ENCODE results near the gene CABLES2.

GRCh38 chr20:62392621-62393334 is 14.3 kb downstream of the CABLES2 start:
- no peak for TF ChIP-seq EGR1 (IDR thresholded peaks at IDR 0.05; ENCODE audit: borderline replicate concordance in 1 of 2, low read depth in 2 of 2, low read length in 2 of 2)
- no peak for TF ChIP-seq SPI1 (IDR thresholded peaks at IDR 0.05; ENCODE audit: borderline replicate concordance, insufficient read depth, low read depth, low read length)
- TF ChIP-seq SIN3A (IDR thresholded peaks at IDR 0.05; ENCODE audit: low read depth, low read length): no peak
- TF ChIP-seq CHD2 (IDR thresholded peaks at IDR 0.05; ENCODE audit: borderline replicate concordance, low read depth, low read length): no peak
- TF ChIP-seq, protein P1, sequence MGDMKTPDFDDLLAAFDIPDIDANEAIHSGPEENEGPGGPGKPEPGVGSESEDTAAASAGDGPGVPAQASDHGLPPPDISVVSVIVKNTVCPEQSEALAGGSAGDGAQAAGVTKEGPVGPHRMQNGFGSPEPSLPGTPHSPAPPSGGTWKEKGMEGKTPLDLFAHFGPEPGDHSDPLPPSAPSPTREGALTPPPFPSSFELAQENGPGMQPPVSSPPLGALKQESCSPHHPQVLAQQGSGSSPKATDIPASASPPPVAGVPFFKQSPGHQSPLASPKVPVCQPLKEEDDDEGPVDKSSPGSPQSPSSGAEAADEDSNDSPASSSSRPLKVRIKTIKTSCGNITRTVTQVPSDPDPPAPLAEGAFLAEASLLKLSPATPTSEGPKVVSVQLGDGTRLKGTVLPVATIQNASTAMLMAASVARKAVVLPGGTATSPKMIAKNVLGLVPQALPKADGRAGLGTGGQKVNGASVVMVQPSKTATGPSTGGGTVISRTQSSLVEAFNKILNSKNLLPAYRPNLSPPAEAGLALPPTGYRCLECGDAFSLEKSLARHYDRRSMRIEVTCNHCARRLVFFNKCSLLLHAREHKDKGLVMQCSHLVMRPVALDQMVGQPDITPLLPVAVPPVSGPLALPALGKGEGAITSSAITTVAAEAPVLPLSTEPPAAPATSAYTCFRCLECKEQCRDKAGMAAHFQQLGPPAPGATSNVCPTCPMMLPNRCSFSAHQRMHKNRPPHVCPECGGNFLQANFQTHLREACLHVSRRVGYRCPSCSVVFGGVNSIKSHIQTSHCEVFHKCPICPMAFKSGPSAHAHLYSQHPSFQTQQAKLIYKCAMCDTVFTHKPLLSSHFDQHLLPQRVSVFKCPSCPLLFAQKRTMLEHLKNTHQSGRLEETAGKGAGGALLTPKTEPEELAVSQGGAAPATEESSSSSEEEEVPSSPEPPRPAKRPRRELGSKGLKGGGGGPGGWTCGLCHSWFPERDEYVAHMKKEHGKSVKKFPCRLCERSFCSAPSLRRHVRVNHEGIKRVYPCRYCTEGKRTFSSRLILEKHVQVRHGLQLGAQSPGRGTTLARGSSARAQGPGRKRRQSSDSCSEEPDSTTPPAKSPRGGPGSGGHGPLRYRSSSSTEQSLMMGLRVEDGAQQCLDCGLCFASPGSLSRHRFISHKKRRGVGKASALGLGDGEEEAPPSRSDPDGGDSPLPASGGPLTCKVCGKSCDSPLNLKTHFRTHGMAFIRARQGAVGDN (IDR thresholded peaks at IDR 0.05): no peak
- TF ChIP-seq MYC (IDR thresholded peaks at IDR 0.05; ENCODE audit: insufficient read depth, insufficient read length, insufficient replicate concordance, low read length, severe bottlenecking): no peak
- peak; percentile 48; the same call in 1 of the 2 replicates for TF ChIP-seq POLR2A (IDR thresholded peaks at IDR 0.05; ENCODE audit: low read depth, low read length)
- TF ChIP-seq, protein P2, sequence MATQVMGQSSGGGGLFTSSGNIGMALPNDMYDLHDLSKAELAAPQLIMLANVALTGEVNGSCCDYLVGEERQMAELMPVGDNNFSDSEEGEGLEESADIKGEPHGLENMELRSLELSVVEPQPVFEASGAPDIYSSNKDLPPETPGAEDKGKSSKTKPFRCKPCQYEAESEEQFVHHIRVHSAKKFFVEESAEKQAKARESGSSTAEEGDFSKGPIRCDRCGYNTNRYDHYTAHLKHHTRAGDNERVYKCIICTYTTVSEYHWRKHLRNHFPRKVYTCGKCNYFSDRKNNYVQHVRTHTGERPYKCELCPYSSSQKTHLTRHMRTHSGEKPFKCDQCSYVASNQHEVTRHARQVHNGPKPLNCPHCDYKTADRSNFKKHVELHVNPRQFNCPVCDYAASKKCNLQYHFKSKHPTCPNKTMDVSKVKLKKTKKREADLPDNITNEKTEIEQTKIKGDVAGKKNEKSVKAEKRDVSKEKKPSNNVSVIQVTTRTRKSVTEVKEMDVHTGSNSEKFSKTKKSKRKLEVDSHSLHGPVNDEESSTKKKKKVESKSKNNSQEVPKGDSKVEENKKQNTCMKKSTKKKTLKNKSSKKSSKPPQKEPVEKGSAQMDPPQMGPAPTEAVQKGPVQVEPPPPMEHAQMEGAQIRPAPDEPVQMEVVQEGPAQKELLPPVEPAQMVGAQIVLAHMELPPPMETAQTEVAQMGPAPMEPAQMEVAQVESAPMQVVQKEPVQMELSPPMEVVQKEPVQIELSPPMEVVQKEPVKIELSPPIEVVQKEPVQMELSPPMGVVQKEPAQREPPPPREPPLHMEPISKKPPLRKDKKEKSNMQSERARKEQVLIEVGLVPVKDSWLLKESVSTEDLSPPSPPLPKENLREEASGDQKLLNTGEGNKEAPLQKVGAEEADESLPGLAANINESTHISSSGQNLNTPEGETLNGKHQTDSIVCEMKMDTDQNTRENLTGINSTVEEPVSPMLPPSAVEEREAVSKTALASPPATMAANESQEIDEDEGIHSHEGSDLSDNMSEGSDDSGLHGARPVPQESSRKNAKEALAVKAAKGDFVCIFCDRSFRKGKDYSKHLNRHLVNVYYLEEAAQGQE (IDR thresholded peaks at IDR 0.05; ENCODE audit: low read depth, low read length): no peak
- no peak for TF ChIP-seq ETV6 (conservative IDR thresholded peaks at IDR 0.05 in 1 of 2, IDR thresholded peaks at IDR 0.05 in 1 of 2; ENCODE audit: borderline replicate concordance in 1 of 2, low read depth in 1 of 2)
